K562 (cell line): ENCODE results near the gene EXO5. TPM values are rescaled to one million over a fixed set of nuclear protein-coding genes. Genes with fewer than 3 reads are reported as not detected.

ENCODE experiments used
- ADNP ChIP-seq: fragments of 200-800 bp; sonication (Bioruptor generic); IDR thresholded peaks from 2 replicates; pipeline ENCODE4 v1.6.1; 2016; ENCODE audit warnings: missing genetic modification characterization, missing compliant biosample characterization
- ARNT ChIP-seq, 2 experiments: fragments of 450-650 bp; IDR thresholded peaks; 2 replicates each; pipeline ENCODE4 v1.6.1; 2016; ENCODE audit warnings: mild to moderate bottlenecking in 1 of 2
- ATF3 ChIP-seq, 2 experiments: fragments of 450-650 bp in 1 of 2; sonication (generic) in 1 of 2; formaldehyde crosslinking in 1 of 2; IDR thresholded peaks in 1 of 2; conservative IDR thresholded peaks in 1 of 2; 2 replicates each; pipeline versions ENCODE4 v1.6.1 to v1.8.1; 2016 to 2023; ENCODE audit warnings: mild to moderate bottlenecking in 2 of 2, moderate library complexity in 2 of 2, inconsistent platforms in 1 of 2, missing genetic modification reagents in 1 of 2
- CBFA2T3 ChIP-seq: fragments of 450-650 bp; IDR thresholded peaks from 2 replicates; pipeline ENCODE4 v1.6.1; 2017
- CTBP1 ChIP-seq: fragments of 450-650 bp; IDR thresholded peaks from 2 replicates; pipeline ENCODE4 v1.6.1; 2016; ENCODE audit warnings: borderline replicate concordance
- ERF ChIP-seq: fragments of 450-650 bp; formaldehyde crosslinking; IDR thresholded peaks from 2 replicates; pipeline ENCODE4 v1.4.0; 2020; ENCODE audit warnings: mild to moderate bottlenecking, mixed read lengths
- FOXK2 ChIP-seq, 2 experiments: fragments of 450-650 bp; IDR thresholded peaks in 1 of 2; conservative IDR thresholded peaks in 1 of 2; 2 replicates each; pipeline ENCODE4 v1.6.1; 2016; ENCODE audit warnings: low read depth in 2 of 2, mild to moderate bottlenecking in 1 of 2
- HMBOX1 ChIP-seq: sonication (generic); IDR thresholded peaks from 2 replicates; pipeline ENCODE4 v1.6.1; 2016
- HNRNPLL ChIP-seq: fragments of 200-400 bp; formaldehyde crosslinking; IDR thresholded peaks from 2 replicates; pipeline ENCODE4 v1.6.1; 2017; ENCODE audit warnings: low read length, low read depth, mild to moderate bottlenecking; ENCODE audit not compliant: poor library complexity, severe bottlenecking
- NCOA2 ChIP-seq, 2 experiments: fragments of 450-650 bp; IDR thresholded peaks; 2 replicates each; pipeline ENCODE4 v1.6.1; 2018; ENCODE audit warnings: mild to moderate bottlenecking in 2 of 2, moderate library complexity in 1 of 2; ENCODE audit not compliant: partially characterized antibody in 2 of 2
- PHB2 ChIP-seq: fragments of 450-650 bp; IDR thresholded peaks from 2 replicates; pipeline ENCODE4 v1.6.1; 2017; ENCODE audit warnings: low read depth
- PKNOX1 ChIP-seq: fragments of 450-650 bp; IDR thresholded peaks from 2 replicates; pipeline ENCODE4 v1.6.1; 2016
- THAP7 ChIP-seq: fragments of 250-450 bp; sonication (Bioruptor Pico); IDR thresholded peaks from 2 replicates; pipeline ENCODE4 v1.5.0; 2021
- ZBTB40 ChIP-seq, 2 experiments: fragments of 450-650 bp in 1 of 2; sonication (generic) in 1 of 2; formaldehyde crosslinking in 1 of 2; IDR thresholded peaks; 2 replicates each; pipeline versions ENCODE4 v1.7.1 to v1.9.0; 2016 to 2022; ENCODE audit warnings: inconsistent platforms in 1 of 2, mild to moderate bottlenecking in 1 of 2, missing genetic modification reagents in 1 of 2
- polyA plus RNA-seq, 8 experiments: library from polyadenylated mRNA; depleted of rRNA in 4 of 8; stranded (reverse) in 5 of 8; unstranded in 3 of 8; fragments of >200 nt; fragmentation: Nextera tagmentation in 2 of 8; fragmentation: Illumina TruSeq in 1 of 8; extraction: Ambion mirVana in 2 of 8; extraction: Trizol in 1 of 8; gene quantifications; 2 replicates each; pipeline versions ENCODE4 v1.2.1 to v1.2.3, GENCODE V29; 2011 to 2014; ENCODE audit warnings: inconsistent platforms in 1 of 8, missing spikeins in 1 of 8
- total RNA-seq, 7 experiments: library from RNA; depleted of rRNA in 6 of 7; stranded (reverse); fragments of >200 nt in 6 of 7; fragmentation: Illumina TruSeq in 2 of 7; extraction: Trizol in 2 of 7; gene quantifications; 2 replicates each; pipeline versions ENCODE4 v1.2.1 to v1.2.3, GENCODE V29; 2011 to 2021; ENCODE audit warnings: low replicate concordance in 1 of 7

The EXO5 gene
- total and polyA plus RNA-seq, 9 of the 15 experiments (the other 6 are each of a cell fraction or from before 2014, with no cell fraction given) = 1.1 to 4.3 (median 2.8) TPM

GRCh38 chr1:40531381-40532061, 23.0 kb downstream of the EXO5 start, which contains the start of gene ZNF684 (continued):
- TF ChIP-seq ERF (CRISPR knock-in tag) (no peak), PKNOX1 (peak; percentile 72), ATF3 (IDR thresholded peaks at IDR 0.05) (peak; percentile 18; the same call in 1 of the 2 replicates), ATF3 (CRISPR knock-in tag; conservative IDR thresholded peaks at IDR 0.05) (no peak; the same call in 1 of the 2 replicates), THAP7 (CRISPR knock-in tag) (no peak), HNRNPLL (peak; percentile 73), CTBP1 (peak; percentile 8; the same call in 1 of the 2 replicates), ZBTB40 (IDR thresholded peaks at IDR 0.05) (peak; percentile 98), ZBTB40 (CRISPR knock-in tag; IDR thresholded peaks at IDR 0.05) (no peak), ADNP (tag) (no peak), FOXK2 (conservative IDR thresholded peaks at IDR 0.05 in 1 of 2, IDR thresholded peaks at IDR 0.05 in 1 of 2; ENCODE audit: low read depth in 2 of 2) (peak; percentile 50 to 67; a peak in 3 of 4 replicates), HMBOX1 (0 out of 2 replicates have a peak, but pooled peaks have one; percentile 13), PHB2 (no peak), CBFA2T3 (no peak), NCOA2 (IDR thresholded peaks at IDR 0.05; ENCODE audit: partially characterized antibody in 2 of 2) (no peak), ARNT (IDR thresholded peaks at IDR 0.05) (no peak)
